ENCODE results near the gene GALNTL6. TPM values are rescaled to one million over a fixed set of nuclear protein-coding genes. Genes with fewer than 3 reads are reported as not detected.

GALNTL6 gene
- total RNA-seq, 4 donors from 2014 or later, result 0.26 to 4.0 (median 1.5) TPM; not detected in 1

GRCh38 chr4:171929907-171930306 is 116.7 kb downstream of the GALNTL6 start:
- H3K4me3 ChIP-seq, result no peak overlapping the region
- H3K27me3 ChIP-seq, result no peaks in the 10 kb centered on the region
- 87% methylated on average over 3 of the region's 8 CpGs for WGBS
- TF ChIP-seq POLR2AphosphoS5 (IDR thresholded peaks at IDR 0.05) (no peak), POLR2A (IDR thresholded peaks at IDR 0.05) (no peak), EP300 (IDR thresholded peaks at IDR 0.05) (no peak)
- TF ChIP-seq, protein P1, sequence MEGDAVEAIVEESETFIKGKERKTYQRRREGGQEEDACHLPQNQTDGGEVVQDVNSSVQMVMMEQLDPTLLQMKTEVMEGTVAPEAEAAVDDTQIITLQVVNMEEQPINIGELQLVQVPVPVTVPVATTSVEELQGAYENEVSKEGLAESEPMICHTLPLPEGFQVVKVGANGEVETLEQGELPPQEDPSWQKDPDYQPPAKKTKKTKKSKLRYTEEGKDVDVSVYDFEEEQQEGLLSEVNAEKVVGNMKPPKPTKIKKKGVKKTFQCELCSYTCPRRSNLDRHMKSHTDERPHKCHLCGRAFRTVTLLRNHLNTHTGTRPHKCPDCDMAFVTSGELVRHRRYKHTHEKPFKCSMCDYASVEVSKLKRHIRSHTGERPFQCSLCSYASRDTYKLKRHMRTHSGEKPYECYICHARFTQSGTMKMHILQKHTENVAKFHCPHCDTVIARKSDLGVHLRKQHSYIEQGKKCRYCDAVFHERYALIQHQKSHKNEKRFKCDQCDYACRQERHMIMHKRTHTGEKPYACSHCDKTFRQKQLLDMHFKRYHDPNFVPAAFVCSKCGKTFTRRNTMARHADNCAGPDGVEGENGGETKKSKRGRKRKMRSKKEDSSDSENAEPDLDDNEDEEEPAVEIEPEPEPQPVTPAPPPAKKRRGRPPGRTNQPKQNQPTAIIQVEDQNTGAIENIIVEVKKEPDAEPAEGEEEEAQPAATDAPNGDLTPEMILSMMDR (IDR thresholded peaks at IDR 0.05), result no peak
- no peak for DNase-seq (ENCODE audit: low spot score in 2 of 2)
- no peak overlapping the region for H3K27ac ChIP-seq
- H3K4me1 ChIP-seq, result no peaks in the 10 kb centered on the region
- H3K9me3 ChIP-seq, result peaks cover 5% of the 10 kb centered on the region
- no peaks in the 10 kb centered on the region for H3K36me3 ChIP-seq

- Histone ChIP-seq H3K27me3 (no peaks in the 10 kb centered on the region), H3K4me3 (no peak overlapping the region), H3K4me1 (no peaks in the 10 kb centered on the region), H3K36me3 (no peaks in the 10 kb centered on the region), H3K9me3 (peaks cover 5% of the 10 kb centered on the region), H3K27ac (no peak overlapping the region)
- TF ChIP-seq EP300 (IDR thresholded peaks at IDR 0.05) (no peak), POLR2AphosphoS5 (IDR thresholded peaks at IDR 0.05) (no peak), POLR2A (IDR thresholded peaks at IDR 0.05) (no peak)
- TF ChIP-seq, protein P1 (IDR thresholded peaks at IDR 0.05), result no peak
- no peak for DNase-seq (ENCODE audit: low spot score in 2 of 2)
- 83% methylated on average over 6 of the region's 6 CpGs for WGBS
Measured at GRCh38 chr4:171932238-171932637, 119.0 kb downstream of the GALNTL6 start.

GRCh38 chr4:171940656-171941055 is 127.5 kb downstream of the GALNTL6 start:
- Histone ChIP-seq H3K27me3 (no peaks in the 10 kb centered on the region), H3K36me3 (no peaks in the 10 kb centered on the region), H3K4me1 (no peaks in the 10 kb centered on the region), H3K27ac (no peak overlapping the region), H3K9me3 (no peaks in the 10 kb centered on the region), H3K4me3 (no peak overlapping the region)
- 91% methylated on average over 6 of the region's 6 CpGs for WGBS
- TF ChIP-seq, protein P1 (IDR thresholded peaks at IDR 0.05), result no peak
- no peak for TF ChIP-seq POLR2A (IDR thresholded peaks at IDR 0.05)
- no peak for TF ChIP-seq POLR2AphosphoS5 (IDR thresholded peaks at IDR 0.05)
- TF ChIP-seq EP300 (IDR thresholded peaks at IDR 0.05), result no peak
- DNase-seq (ENCODE audit: low spot score in 2 of 2), result no peak

DNA sequence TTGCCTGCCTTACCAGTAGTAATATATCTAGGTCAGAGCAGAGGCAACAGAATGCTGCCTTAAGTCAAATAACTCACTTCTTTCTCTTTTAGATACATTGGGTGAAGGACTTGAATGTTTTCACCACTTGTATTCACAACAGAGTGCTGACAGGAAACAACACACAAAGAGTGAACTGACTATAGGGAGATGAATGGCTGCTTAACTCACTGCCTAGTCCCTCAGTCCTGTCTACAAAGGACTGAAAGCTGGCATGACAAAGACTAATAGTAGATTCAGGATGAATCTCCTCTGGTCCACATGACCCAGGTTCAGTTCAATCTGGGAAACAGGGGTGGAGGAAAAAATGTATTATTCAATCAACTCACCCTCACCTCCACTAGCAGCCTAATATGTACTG is 134.2 kb downstream of the GALNTL6 start:
- Histone ChIP-seq H3K4me3 (no peak overlapping the region), H3K27ac (no peak overlapping the region), H3K27me3 (no peaks in the 10 kb centered on the region), H3K9me3 (no peaks in the 10 kb centered on the region), H3K36me3 (no peaks in the 10 kb centered on the region), H3K4me1 (no peaks in the 10 kb centered on the region)
- TF ChIP-seq, protein P1 (IDR thresholded peaks at IDR 0.05), result no peak
- TF ChIP-seq POLR2AphosphoS5 (IDR thresholded peaks at IDR 0.05) (no peak), EP300 (IDR thresholded peaks at IDR 0.05) (no peak), POLR2A (IDR thresholded peaks at IDR 0.05) (no peak)
- no peak for DNase-seq (ENCODE audit: low spot score in 2 of 2)

DNA sequence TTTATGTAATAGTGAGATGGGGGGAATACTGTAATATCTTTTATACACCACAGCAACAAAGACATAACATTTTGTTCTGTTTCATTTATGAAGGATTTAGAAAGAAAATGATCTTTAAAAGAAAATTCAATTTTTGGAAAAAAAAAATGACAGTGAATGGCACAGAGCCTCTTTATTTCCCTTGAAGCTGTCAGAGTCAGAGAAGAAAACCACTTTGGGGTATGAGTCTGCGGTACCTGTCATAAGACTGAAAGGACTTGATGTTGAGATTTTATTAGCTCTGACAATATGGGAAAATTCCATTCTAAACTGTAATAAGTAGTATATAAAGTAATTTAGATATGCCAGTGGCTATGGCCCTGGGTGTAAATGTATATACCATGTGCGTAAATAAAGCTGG is 134.8 kb downstream of the GALNTL6 start:
- TF ChIP-seq EP300 (IDR thresholded peaks at IDR 0.05), result no peak
- TF ChIP-seq POLR2A (IDR thresholded peaks at IDR 0.05), result no peak
- TF ChIP-seq, protein P1 (IDR thresholded peaks at IDR 0.05), result no peak
- no peak for TF ChIP-seq POLR2AphosphoS5 (IDR thresholded peaks at IDR 0.05)
- H3K27ac ChIP-seq, result no peak overlapping the region
- DNase-seq (ENCODE audit: low spot score in 2 of 2), result no peak
- H3K27me3 ChIP-seq, result no peaks in the 10 kb centered on the region
- no peak overlapping the region for H3K4me3 ChIP-seq
- no peaks in the 10 kb centered on the region for H3K36me3 ChIP-seq
- H3K4me1 ChIP-seq, result no peaks in the 10 kb centered on the region
- WGBS, result 85% methylated on average over 2 of the region's 2 CpGs
- no peaks in the 10 kb centered on the region for H3K9me3 ChIP-seq

All from suprapubic skin (tissue), 4 donors.